Coronary artery (tissue), 2 donors: ENCODE measurements around the gene SETD1A.

Experiments
- DNase-seq: peaks from one replicate; pipeline ENCODE4 v3.0.0-alpha.2; 2017; ENCODE audit warnings: low spot score
- H3K27ac ChIP-seq, 2 donors: fragments of 200-600 bp; sonication (generic); one replicate each; pipeline ENCODE4 v1.5.1; 2016 to 2019
- H3K4me3 ChIP-seq: fragments of 200-600 bp; sonication (generic); 2 replicates; pipeline ENCODE4 v1.5.1; 2016; ENCODE audit warnings: mild to moderate bottlenecking, moderate library complexity
- CTCF ChIP-seq: fragments of 200-600 bp; sonication (generic); IDR thresholded peaks from one replicate; pipeline ENCODE4 v1.5.1; 2019; ENCODE audit warnings: antibody characterized with exemption

SETD1A gene

GRCh38 chr16:30983289-30983889 lies 25.8 kb downstream of the SETD1A start:
- TF ChIP-seq CTCF = no peak
- peak overlapping the region in 1 of 2 donors; percentile 56 for H3K27ac ChIP-seq
- DNase-seq = no peak

GRCh38 chr16:30983898-30984610 lies 26.5 kb downstream of the SETD1A start:
- no peak for TF ChIP-seq CTCF
- DNase-seq = no peak
- H3K27ac ChIP-seq = peak overlapping the region in 1 of 2 donors; percentile 82
- H3K4me3 ChIP-seq = no peak overlapping the region

More at GRCh38 chr16:30983289-30983889, 25.8 kb downstream of the SETD1A start:
- H3K4me3 ChIP-seq = no peak overlapping the region

- peak within 1 kb of the TSS; percentile 37 to 82 for H3K27ac ChIP-seq
- H3K4me3 ChIP-seq = peak within 1 kb of the TSS; percentile 75
- TF ChIP-seq CTCF = peak; percentile 98
Observed at GRCh38 chr16:30984669-30985400, 27.3 kb downstream of the SETD1A start, which contains the start of gene HSD3B7. TSS of gene HSD3B7 (plus strand) at chr16:30985207. CDS start at chr16:30985659, 452 bp downstream.

DNA sequence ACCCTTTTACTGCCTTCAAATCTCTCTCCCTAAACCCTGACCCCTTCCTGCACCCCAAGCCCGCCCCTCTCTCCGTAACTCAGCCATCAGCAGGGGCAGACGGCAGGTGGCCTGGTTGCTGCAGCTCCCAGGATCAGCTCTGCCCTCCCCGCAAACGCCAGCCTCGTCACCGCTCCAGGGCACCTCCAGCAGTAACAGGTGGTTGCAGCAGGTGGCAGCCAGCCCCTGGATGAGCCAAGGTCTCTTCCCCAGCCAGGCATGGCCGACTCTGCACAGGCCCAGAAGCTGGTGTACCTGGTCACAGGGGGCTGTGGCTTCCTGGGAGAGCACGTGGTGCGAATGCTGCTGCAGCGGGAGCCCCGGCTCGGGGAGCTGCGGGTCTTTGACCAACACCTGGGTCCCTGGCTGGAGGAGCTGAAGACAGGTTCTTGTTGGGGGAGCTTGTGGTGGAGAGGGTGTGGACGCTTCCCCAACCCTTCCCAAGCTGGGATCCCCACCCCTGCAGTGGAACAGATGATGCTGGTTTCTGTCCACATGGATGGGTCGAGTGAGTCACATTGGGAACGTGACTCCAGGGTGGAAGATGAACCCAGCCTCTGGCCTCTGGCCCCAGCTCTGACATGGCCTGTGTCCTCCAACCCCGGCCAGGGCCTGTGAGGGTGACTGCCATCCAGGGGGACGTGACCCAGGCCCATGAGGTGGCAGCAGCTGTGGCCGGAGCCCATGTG lies 28.0 kb downstream of the SETD1A start:
- TF ChIP-seq CTCF = no peak
- no peak for DNase-seq
- H3K27ac ChIP-seq = peak overlapping the region; percentile 37 to 82
- peak overlapping the region; percentile 75 for H3K4me3 ChIP-seq

More at GRCh38 chr16:30984669-30985400, 27.3 kb downstream of the SETD1A start, which contains the start of gene HSD3B7:
- DNase-seq = peak; percentile 91

GRCh38 chr16:30986129-30986991 lies 28.8 kb downstream of the SETD1A start:
- DNase-seq = no peak
- TF ChIP-seq CTCF = no peak
- H3K4me3 ChIP-seq = peak overlapping the region; percentile 75
- H3K27ac ChIP-seq = peak overlapping the region in 1 of 2 donors; percentile 82
